ENCODE measurements around the gene ARG2. TPM values are rescaled to one million over a fixed set of nuclear protein-coding genes. Genes with fewer than 3 reads are reported as not detected.

ARG2 gene
- total RNA-seq (2013), result 0.52 TPM
- polyA plus RNA-seq (under 1 TPM; 0.13 to 0.46 (median 0.33) TPM), polyA minus RNA-seq (0.56 and 0.83 TPM in 2 replicates), total RNA-seq (1.3 to 10.4 (median 6.8) reads per million in 11 experiments)

- Mint-ChIP-seq H3K4me3 (peak within 1 kb of the TSS; percentile 85), H3K27me3 (ENCODE audit: low read depth in 3 of 3) (peaks cover 13 to 27% (median 23%) of the 10 kb centered on the region in 3 donors), H3K36me3 (no peaks in the 10 kb centered on the region), H3K4me1 (peaks cover 24% of the 10 kb centered on the region), H3K9me3 (no peaks in the 10 kb centered on the region), H3K27ac (peak within 1 kb of the TSS; percentile 74 to 91 (median 83))
- H3K27me3 ChIP-seq (ENCODE audit: control insufficient read depth in 2 of 2, insufficient read depth in 2 of 2, low read length in 2 of 2), result peaks cover 4 to 10% of the 10 kb centered on the region in 2 donors
- H3K4me3 ChIP-seq (replicated peaks in 1 of 3; ENCODE audit: low read depth in 2 of 3, low read length in 3 of 3), result peak within 1 kb of the TSS; percentile 51 to 89 (median 75)
- no peaks in the 10 kb centered on the region for H3K79me2 ChIP-seq (ENCODE audit: insufficient read depth, low read length)
- H3K9ac ChIP-seq (ENCODE audit: insufficient read depth, low read length, poor library complexity, severe bottlenecking), result peak within 1 kb of the TSS; percentile 67
- H4K20me1 ChIP-seq (ENCODE audit: insufficient read depth, low read length), result no peaks in the 10 kb centered on the region
- H3K4me1 ChIP-seq (ENCODE audit: control insufficient read depth in 1 of 2, insufficient read depth in 2 of 2, low read length in 2 of 2), result peaks cover 16 to 20% of the 10 kb centered on the region in 2 donors
- H2AFZ ChIP-seq (ENCODE audit: insufficient read depth, low read depth, low read length, poor library complexity, severe bottlenecking), result peak within 1 kb of the TSS; percentile 96
- peak within 1 kb of the TSS; percentile 100 for H3K4me2 ChIP-seq (replicated peaks; ENCODE audit: extremely low read depth, low read length, poor library complexity, severe bottlenecking)
- intact Hi-C loops (cut with micrococcal nuclease), result loop anchor here (2.0 to 10.0 kb wide), 4 partner anchors 48 to 83 kb away; partner anchors contain the start of genes RDH12 (in 2 of the 2) and VTI1B (in 1 of the 2)
- H3K9me3 ChIP-seq (replicated peaks in 1 of 2; ENCODE audit: control insufficient read depth in 1 of 2, insufficient read depth in 1 of 2, low read length in 2 of 2), result no peaks in the 10 kb centered on the region
- no peak for TF ChIP-seq CTCF (IDR thresholded peaks at IDR 0.05)
- no peaks in the 10 kb centered on the region for H3K36me3 ChIP-seq (replicated peaks in 1 of 2; ENCODE audit: control insufficient read depth in 1 of 2, insufficient read depth in 2 of 2, low read length in 2 of 2)
- peak; percentile 93 to 98 (median 94) for DNase-seq
- under 1% methylated on average over 62 of the region's 62 CpGs for WGBS (ENCODE audit: insufficient coverage)
- H3K27ac ChIP-seq (ENCODE audit: low read depth in 1 of 2, low read length in 2 of 2), result peak within 1 kb of the TSS in 1 of 2 donors; percentile 73
Observed at GRCh38 chr14:67619446-67620216, at the start of gene ARG2. ARG2 (plus strand) TSS chr14:67619920; CDS start chr14:67619978, 58 bp downstream.

- H3K9me3 Mint-ChIP-seq, result no peaks in the 10 kb centered on the region
- H3K4me1 Mint-ChIP-seq, result peaks cover 2% of the 10 kb centered on the region
- DNase-seq, result no peak
- Histone ChIP-seq H3K27ac (ENCODE audit: low read depth in 1 of 2, low read length in 2 of 2) (no peak overlapping the region), H3K4me2 (replicated peaks; ENCODE audit: extremely low read depth, low read length, poor library complexity, severe bottlenecking) (no peak overlapping the region), H3K4me1 (ENCODE audit: control insufficient read depth in 1 of 2, insufficient read depth in 2 of 2, low read length in 2 of 2) (no peaks in the 10 kb centered on the region), H3K27me3 (ENCODE audit: control insufficient read depth in 2 of 2, insufficient read depth in 2 of 2, low read length in 2 of 2) (no peaks in the 10 kb centered on the region), H2AFZ (ENCODE audit: insufficient read depth, low read depth, low read length, poor library complexity, severe bottlenecking) (no peak overlapping the region), H3K9me3 (replicated peaks in 1 of 2; ENCODE audit: control insufficient read depth in 1 of 2, insufficient read depth in 1 of 2, low read length in 2 of 2) (no peaks in the 10 kb centered on the region), H4K20me1 (ENCODE audit: insufficient read depth, low read length) (no peaks in the 10 kb centered on the region), H3K36me3 (replicated peaks in 1 of 2; ENCODE audit: control insufficient read depth in 1 of 2, insufficient read depth in 2 of 2, low read length in 2 of 2) (no peaks in the 10 kb centered on the region), H3K4me3 (replicated peaks in 1 of 3; ENCODE audit: low read depth in 2 of 3, low read length in 3 of 3) (no peak overlapping the region), H3K79me2 (ENCODE audit: insufficient read depth, low read length) (no peaks in the 10 kb centered on the region), H3K9ac (ENCODE audit: insufficient read depth, low read length, poor library complexity, severe bottlenecking) (no peak overlapping the region)
- WGBS (ENCODE audit: insufficient coverage), result 77% methylated on average over 4 of the region's 7 CpGs
- peaks cover 9 to 13% (median 11%) of the 10 kb centered on the region in 3 donors for H3K27me3 Mint-ChIP-seq (ENCODE audit: low read depth in 3 of 3)
- TF ChIP-seq CTCF (IDR thresholded peaks at IDR 0.05), result no peak
- no peak overlapping the region for H3K4me3 Mint-ChIP-seq
- no peaks in the 10 kb centered on the region for H3K36me3 Mint-ChIP-seq
- intact Hi-C loops (cut with micrococcal nuclease), result loop anchor here in 1 of 2 donors (5.0 kb wide), 1 partner anchor 143 kb away; no protein-coding TSS in a partner anchor
- H3K27ac Mint-ChIP-seq, result no peak overlapping the region
Observed at GRCh38 chr14:67570453-67570852, 49.3 kb upstream of the ARG2 start.
